Measurements from ENCODE around the gene C1orf35. TPM values are rescaled to one million over a fixed set of nuclear protein-coding genes. Genes with fewer than 3 reads are reported as not detected.

C1orf35 gene
- total RNA-seq, 1 donor = 5.6 TPM

GRCh38 chr1:228077565-228078330 lies 25.4 kb downstream of the C1orf35 start:
- no peak overlapping the region for H3K4me3 ChIP-seq (ENCODE audit: low read depth, low read length)
- DNase-seq (ENCODE audit: low read depth) = no peak
- no peak for TF ChIP-seq CTCF (IDR thresholded peaks at IDR 0.05; ENCODE audit: insufficient read depth, low read depth, low read length)

GRCh38 chr1:228076796-228077430 lies 26.2 kb downstream of the C1orf35 start:
- no peak for DNase-seq (ENCODE audit: low read depth)
- TF ChIP-seq CTCF (IDR thresholded peaks at IDR 0.05; ENCODE audit: insufficient read depth, low read depth, low read length) = no peak
- H3K4me3 ChIP-seq (ENCODE audit: low read depth, low read length) = no peak overlapping the region

- TF ChIP-seq CTCF (IDR thresholded peaks at IDR 0.05; ENCODE audit: insufficient read depth, low read depth, low read length) = no peak
- DNase-seq (ENCODE audit: low read depth) = no peak
- no peak overlapping the region for H3K4me3 ChIP-seq (ENCODE audit: low read depth, low read length)
These were observed 27.3 kb downstream of the C1orf35 start for GRCh38 chr1:228075801-228076271.

GRCh38 chr1:228074954-228075730 lies 28.0 kb downstream of the C1orf35 start:
- no peak overlapping the region for H3K4me3 ChIP-seq (ENCODE audit: low read depth, low read length)
- DNase-seq (ENCODE audit: low read depth) = no peak
- TF ChIP-seq CTCF (IDR thresholded peaks at IDR 0.05; ENCODE audit: insufficient read depth, low read depth, low read length) = no peak

- no peak for TF ChIP-seq CTCF (IDR thresholded peaks at IDR 0.05; ENCODE audit: insufficient read depth, low read depth, low read length)
- H3K4me3 ChIP-seq (ENCODE audit: low read depth, low read length) = no peak overlapping the region
- DNase-seq (ENCODE audit: low read depth) = no peak
These were observed 29.1 kb downstream of the C1orf35 start for GRCh38 chr1:228073857-228074545.

GRCh38 chr1:228073061-228073856 lies 29.9 kb downstream of the C1orf35 start:
- DNase-seq (ENCODE audit: low read depth) = no peak
- TF ChIP-seq CTCF (IDR thresholded peaks at IDR 0.05; ENCODE audit: insufficient read depth, low read depth, low read length) = no peak
- no peak overlapping the region for H3K4me3 ChIP-seq (ENCODE audit: low read depth, low read length)
